ENCODE measurements around the gene CACNG1.

The CACNG1 gene

DNA sequence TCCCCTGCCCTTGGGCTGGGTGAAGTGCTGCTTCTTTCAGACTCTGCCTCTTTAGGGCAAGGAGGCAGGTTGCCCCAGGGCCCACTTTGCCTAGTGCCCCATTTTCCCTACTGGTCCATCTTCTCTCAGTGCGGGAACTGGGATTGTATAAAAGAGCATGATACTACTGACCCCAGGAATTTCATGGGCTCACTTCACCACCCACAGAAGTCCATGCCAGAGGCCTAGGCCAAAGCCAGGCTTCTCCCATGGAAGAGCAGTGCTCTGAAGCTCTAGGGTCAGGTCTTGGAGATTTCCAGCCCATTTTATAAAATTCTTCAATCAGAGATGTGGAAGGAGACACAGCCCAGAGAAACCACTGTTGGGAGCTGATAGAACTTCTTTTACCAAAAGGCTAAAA lies 5.7 kb downstream of the CACNG1 start:
- no peak overlapping the region for H3K4me3 ChIP-seq (replicated peaks; ENCODE audit: low read depth, low read length)
- TF ChIP-seq, protein P1, sequence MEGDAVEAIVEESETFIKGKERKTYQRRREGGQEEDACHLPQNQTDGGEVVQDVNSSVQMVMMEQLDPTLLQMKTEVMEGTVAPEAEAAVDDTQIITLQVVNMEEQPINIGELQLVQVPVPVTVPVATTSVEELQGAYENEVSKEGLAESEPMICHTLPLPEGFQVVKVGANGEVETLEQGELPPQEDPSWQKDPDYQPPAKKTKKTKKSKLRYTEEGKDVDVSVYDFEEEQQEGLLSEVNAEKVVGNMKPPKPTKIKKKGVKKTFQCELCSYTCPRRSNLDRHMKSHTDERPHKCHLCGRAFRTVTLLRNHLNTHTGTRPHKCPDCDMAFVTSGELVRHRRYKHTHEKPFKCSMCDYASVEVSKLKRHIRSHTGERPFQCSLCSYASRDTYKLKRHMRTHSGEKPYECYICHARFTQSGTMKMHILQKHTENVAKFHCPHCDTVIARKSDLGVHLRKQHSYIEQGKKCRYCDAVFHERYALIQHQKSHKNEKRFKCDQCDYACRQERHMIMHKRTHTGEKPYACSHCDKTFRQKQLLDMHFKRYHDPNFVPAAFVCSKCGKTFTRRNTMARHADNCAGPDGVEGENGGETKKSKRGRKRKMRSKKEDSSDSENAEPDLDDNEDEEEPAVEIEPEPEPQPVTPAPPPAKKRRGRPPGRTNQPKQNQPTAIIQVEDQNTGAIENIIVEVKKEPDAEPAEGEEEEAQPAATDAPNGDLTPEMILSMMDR (IDR thresholded peaks at IDR 0.05; ENCODE audit: low read depth, low read length, missing control alignments), result no peak
- DNase-seq (ENCODE audit: extremely low read depth, low read depth), result no peak

DNA sequence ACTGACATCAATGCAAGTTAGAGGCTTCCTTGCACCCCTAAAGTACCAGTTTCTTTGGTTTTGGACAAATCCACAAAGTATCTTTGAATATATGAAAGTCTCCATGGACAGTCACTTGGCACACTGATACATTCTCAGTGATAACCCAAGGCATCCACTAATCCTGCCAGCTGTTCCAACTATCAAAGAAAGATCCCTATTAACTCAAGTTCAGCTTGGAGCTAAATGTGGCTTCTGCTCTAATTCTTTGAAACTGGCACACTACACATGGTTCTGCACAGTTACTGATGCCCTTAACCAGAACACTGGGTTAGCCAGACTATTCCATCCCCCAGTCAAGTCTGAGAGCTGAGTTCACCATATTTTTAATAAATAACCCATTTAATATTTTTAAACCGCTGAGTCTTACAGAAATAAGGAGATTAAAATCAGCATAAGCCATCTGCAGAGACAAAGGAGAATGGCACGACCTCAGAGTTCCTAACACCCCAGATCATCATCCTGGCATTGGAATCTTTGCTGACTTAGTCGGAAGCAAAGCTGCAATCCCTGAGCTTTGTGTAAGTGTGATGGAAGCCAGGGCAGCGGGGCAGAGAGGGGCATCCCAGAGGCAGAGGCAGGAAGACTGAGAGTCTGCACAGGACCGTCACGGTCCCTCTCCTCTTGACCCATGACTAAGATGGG lies 6.3 kb downstream of the CACNG1 start:
- no peak for DNase-seq (ENCODE audit: extremely low read depth, low read depth)
- no peak overlapping the region for H3K4me3 ChIP-seq (replicated peaks; ENCODE audit: low read depth, low read length)
- TF ChIP-seq, protein P1 (IDR thresholded peaks at IDR 0.05; ENCODE audit: low read depth, low read length, missing control alignments), result no peak

DNA sequence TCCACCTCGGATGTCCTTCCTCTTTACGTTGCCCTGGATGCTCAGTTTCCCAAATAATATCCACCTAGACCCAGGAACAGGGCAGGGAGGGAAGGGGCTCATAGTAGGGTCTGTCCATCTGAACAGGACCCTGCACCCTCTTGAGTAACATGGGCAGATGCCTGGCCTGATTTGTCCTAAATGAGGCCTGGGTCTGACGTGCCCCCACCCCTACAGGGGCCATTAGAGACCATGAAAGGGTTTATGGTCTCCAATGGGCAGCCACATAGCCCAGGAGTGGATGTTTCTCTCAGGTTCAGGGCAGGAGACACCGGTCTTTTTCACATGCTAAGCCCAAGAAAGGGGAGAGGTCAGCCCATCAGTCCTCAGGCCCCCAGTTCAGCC lies 6.8 kb downstream of the CACNG1 start:
- no peak for DNase-seq (ENCODE audit: extremely low read depth, low read depth)
- TF ChIP-seq, protein P1 (IDR thresholded peaks at IDR 0.05; ENCODE audit: low read depth, low read length, missing control alignments), result no peak
- no peak overlapping the region for H3K4me3 ChIP-seq (replicated peaks; ENCODE audit: low read depth, low read length)

DNA sequence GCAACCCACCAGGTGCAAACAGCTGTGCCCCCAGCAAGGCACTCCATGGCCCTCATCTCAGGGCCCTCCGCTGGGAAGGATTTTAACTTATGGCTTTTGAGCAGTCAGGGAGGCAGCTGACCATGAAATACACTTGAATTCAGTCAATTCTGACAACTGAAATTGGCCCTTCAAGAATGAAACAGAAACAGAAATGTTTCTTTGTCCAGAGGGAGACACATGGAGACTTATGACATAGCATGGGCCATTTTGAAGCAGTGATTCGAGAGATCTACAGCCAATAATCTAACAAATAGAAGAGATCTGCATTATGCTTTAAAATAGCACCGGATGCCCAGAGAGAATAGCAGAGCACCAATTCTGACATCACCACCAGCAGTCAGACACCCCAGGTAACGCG lies 7.5 kb downstream of the CACNG1 start:
- TF ChIP-seq, protein P1 (IDR thresholded peaks at IDR 0.05; ENCODE audit: low read depth, low read length, missing control alignments), result no peak
- DNase-seq (ENCODE audit: extremely low read depth, low read depth), result no peak
- H3K4me3 ChIP-seq (replicated peaks; ENCODE audit: low read depth, low read length), result no peak overlapping the region

DNA sequence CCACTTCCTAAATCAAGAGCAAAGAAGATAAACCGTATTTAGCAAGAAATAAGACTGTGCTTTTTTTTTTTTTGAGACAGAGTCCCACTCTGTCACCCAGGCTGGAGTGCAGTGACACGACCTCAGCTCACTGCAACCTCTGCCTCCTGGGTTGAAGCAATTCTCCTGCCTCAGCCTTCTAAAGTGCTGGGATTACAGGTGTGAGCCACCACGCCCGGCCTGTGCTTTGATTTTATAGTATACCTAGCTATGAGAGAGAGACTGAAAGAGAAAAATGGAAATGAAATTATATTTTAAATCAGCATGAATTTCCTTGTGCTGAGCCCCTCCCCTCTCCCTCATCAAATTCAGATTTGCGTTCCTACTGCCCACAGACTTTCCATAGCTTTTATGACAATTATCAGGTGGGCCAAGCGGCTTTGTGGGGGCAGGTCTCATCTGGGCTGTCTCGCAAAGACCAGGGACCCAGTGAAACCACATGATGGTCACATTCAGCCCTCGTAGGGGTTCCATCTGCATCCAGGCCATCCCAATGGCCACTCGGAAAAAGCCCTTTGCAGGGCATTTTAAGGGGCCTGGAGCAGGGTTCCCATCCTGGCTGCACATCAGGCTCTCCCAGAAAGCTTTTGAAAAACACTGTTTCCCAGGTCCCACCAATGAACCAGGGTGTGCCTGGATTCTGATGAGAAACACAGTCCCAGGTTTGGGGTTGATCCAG lies 8.5 kb downstream of the CACNG1 start:
- TF ChIP-seq, protein P1 (IDR thresholded peaks at IDR 0.05; ENCODE audit: low read depth, low read length, missing control alignments), result no peak
- H3K4me3 ChIP-seq (replicated peaks; ENCODE audit: low read depth, low read length), result no peak overlapping the region
- DNase-seq (ENCODE audit: extremely low read depth, low read depth), result no peak

DNA sequence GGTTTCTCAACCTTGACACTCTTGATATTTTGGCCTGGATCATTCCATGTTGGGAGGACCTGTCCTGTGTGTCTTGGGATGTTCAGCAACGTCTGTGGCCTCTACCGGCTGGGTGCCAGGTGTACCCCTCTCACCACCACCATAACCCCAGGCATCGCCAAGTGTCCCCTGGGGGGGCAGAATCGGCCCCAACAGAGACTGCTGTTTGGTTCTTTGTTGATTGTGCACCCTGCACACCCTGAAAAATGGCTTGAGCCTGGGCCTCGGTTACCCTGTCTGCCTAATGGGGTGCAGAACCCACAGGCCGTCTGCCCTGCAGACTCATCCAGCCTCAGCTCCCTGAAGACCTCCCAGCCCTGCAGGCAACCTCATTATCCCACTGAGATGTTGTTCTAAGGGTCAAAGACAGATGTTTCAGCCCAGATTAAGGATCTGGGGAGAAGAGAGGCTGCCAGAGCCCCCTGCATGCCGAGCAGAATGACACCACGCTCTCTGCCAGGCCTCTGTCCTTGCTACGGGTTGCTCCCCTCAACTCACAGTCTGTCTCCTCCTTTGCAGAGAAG lies 9.2 kb downstream of the CACNG1 start:
- TF ChIP-seq, protein P1 (IDR thresholded peaks at IDR 0.05; ENCODE audit: low read depth, low read length, missing control alignments), result no peak
- DNase-seq (ENCODE audit: extremely low read depth, low read depth), result no peak
- no peak overlapping the region for H3K4me3 ChIP-seq (replicated peaks; ENCODE audit: low read depth, low read length)

All from HFF-Myc (cell line).